ENCODE results near the gene PDZD4. TPM values are rescaled to one million over a fixed set of nuclear protein-coding genes. Genes with fewer than 3 reads are reported as not detected.
"Not testable (repeated sequence)": the region's sequence is repeated elsewhere in the genome, so short reads cannot be mapped to it uniquely, and the experiment has no call there.

The PDZD4 gene
- total RNA-seq, 1 experiment from 2014 or later: 0.26 TPM

GRCh38 chrX:153819384-153820040 is 10.8 kb downstream of the PDZD4 start:
- H3K4me3 ChIP-seq (ENCODE audit: low read length): peak overlapping the region; percentile 59
- no peaks in the 10 kb centered on the region for H4K20me1 ChIP-seq (ENCODE audit: low read length)
- H3K9ac ChIP-seq (ENCODE audit: low read length): no peak overlapping the region
- no TSS peak for BruUV-seq (replicated peaks)
- H3K36me3 ChIP-seq (ENCODE audit: low read depth, low read length): no peaks in the 10 kb centered on the region
- H3K79me2 ChIP-seq (ENCODE audit: low read length): no peaks in the 10 kb centered on the region
- POLR2A ChIA-PET (ENCODE audit: unreplicated experiment): no interaction called here
- H3K4me1 ChIP-seq (ENCODE audit: insufficient read depth, low read length): no peaks in the 10 kb centered on the region; the same call in 1 of the 2 replicates
- H3K27me3 ChIP-seq (ENCODE audit: low read length): no peaks in the 10 kb centered on the region
- intact Hi-C loops (cut with micrococcal nuclease): no loop called here
- no peaks in the 10 kb centered on the region for H3K9me3 ChIP-seq (ENCODE audit: low read length)
- H3F3A ChIP-seq (ENCODE audit: low read length, unreplicated experiment): no peaks in the 10 kb centered on the region
- peak; percentile 58 for ATAC-seq
- no peak overlapping the region for H3K27ac ChIP-seq (ENCODE audit: low read length)
- no peaks in the 10 kb centered on the region for H3K9me2 ChIP-seq (replicated peaks; ENCODE audit: low read length)
- no peak for TF ChIP-seq CTCF (conservative IDR thresholded peaks at IDR 0.05; ENCODE audit: low read depth, low read length)
- no peak for TF ChIP-seq EZH2phosphoT487 (IDR thresholded peaks at IDR 0.05; ENCODE audit: borderline replicate concordance, low read length)
- no peak for TF ChIP-seq EZH2 (IDR thresholded peaks at IDR 0.05; ENCODE audit: low read length, unreplicated experiment)
- peak overlapping the region; percentile 80 for H2AFZ ChIP-seq (ENCODE audit: low read length)
- CTCF ChIA-PET: no interaction called here
- H3K4me2 ChIP-seq (ENCODE audit: low read length): peak overlapping the region; percentile 88
- no peak for DNase-seq

- ChIA-PET CTCF (no interaction called here), POLR2A (ENCODE audit: unreplicated experiment) (no interaction called here)
- Histone ChIP-seq H3K27ac (ENCODE audit: low read length) (no peak overlapping the region), H3K27me3 (ENCODE audit: low read length) (no peaks in the 10 kb centered on the region), H3K79me2 (ENCODE audit: low read length) (no peaks in the 10 kb centered on the region), H3K9me2 (replicated peaks; ENCODE audit: low read length) (no peaks in the 10 kb centered on the region), H3K4me1 (ENCODE audit: insufficient read depth, low read length) (no peaks in the 10 kb centered on the region; the same call in 1 of the 2 replicates), H3K9ac (ENCODE audit: low read length) (no peak overlapping the region), H2AFZ (ENCODE audit: low read length) (peak overlapping the region; percentile 80), H3K4me3 (ENCODE audit: low read length) (peak overlapping the region; percentile 59), H3K36me3 (ENCODE audit: low read depth, low read length) (no peaks in the 10 kb centered on the region), H4K20me1 (ENCODE audit: low read length) (no peaks in the 10 kb centered on the region), H3K9me3 (ENCODE audit: low read length) (no peaks in the 10 kb centered on the region), H3F3A (ENCODE audit: low read length, unreplicated experiment) (no peaks in the 10 kb centered on the region), H3K4me2 (ENCODE audit: low read length) (peak overlapping the region; percentile 88)
- no peak for TF ChIP-seq EZH2phosphoT487 (IDR thresholded peaks at IDR 0.05; ENCODE audit: borderline replicate concordance, low read length)
- TF ChIP-seq CTCF (conservative IDR thresholded peaks at IDR 0.05; ENCODE audit: low read depth, low read length): no peak
- TF ChIP-seq EZH2 (IDR thresholded peaks at IDR 0.05; ENCODE audit: low read length, unreplicated experiment): no peak
- intact Hi-C loops (cut with micrococcal nuclease): no loop called here
- peak; percentile 24 for DNase-seq
- peak; percentile 80 for ATAC-seq
- BruUV-seq (replicated peaks): no TSS peak
Observed at GRCh38 chrX:153818571-153819383, 11.6 kb downstream of the PDZD4 start.

GRCh38 chrX:153818064-153818463 is 12.3 kb downstream of the PDZD4 start:
- H3K27me3 ChIP-seq (ENCODE audit: low read length); H3K9me2 ChIP-seq (replicated peaks; ENCODE audit: low read length); POLR2A ChIA-PET (ENCODE audit: unreplicated experiment); H3K27ac ChIP-seq (ENCODE audit: low read length); BruUV-seq (replicated peaks); H4K20me1 ChIP-seq (ENCODE audit: low read length); H3K4me2 ChIP-seq (ENCODE audit: low read length); H3K36me3 ChIP-seq (ENCODE audit: low read depth, low read length); ATAC-seq; CTCF ChIA-PET; H3F3A ChIP-seq (ENCODE audit: low read length, unreplicated experiment); H3K4me1 ChIP-seq (ENCODE audit: insufficient read depth, low read length); H3K9ac ChIP-seq (ENCODE audit: low read length); H3K79me2 ChIP-seq (ENCODE audit: low read length); DNase-seq; intact Hi-C loops (cut with micrococcal nuclease); H3K4me3 ChIP-seq (ENCODE audit: low read length); H2AFZ ChIP-seq (ENCODE audit: low read length); H3K9me3 ChIP-seq (ENCODE audit: low read length): not testable (repeated sequence)
